ENCODE results near the gene LALBA. TPM values are rescaled to one million over a fixed set of nuclear protein-coding genes. Genes with fewer than 3 reads are reported as not detected.

The LALBA gene
- total RNA-seq = not detected in 2 replicates

GRCh38 chr12:48569946-48570345 is at the start of gene LALBA:
LALBA (minus strand) TSS chr12:48570046; CDS start chr12:48570020, 26 bp downstream.

GRCh38 chr12:48525332-48525731 is 44.5 kb downstream of the LALBA start, which contains the start of gene OR8S1:
OR8S1 (plus strand) TSS chr12:48525632; CDS start chr12:48525632, 0 bp downstream.

Other genes starting within 250 kb of the LALBA start
- 10.2 and 17.8 TPM in 2 replicates for gene ZNF641, start 219.1 kb downstream of the LALBA start, total RNA-seq
- not detected in 2 replicates for gene ANP32D, start 97.5 kb downstream of the LALBA start, total RNA-seq
- gene C12orf54, start 87.5 kb downstream of the LALBA start, total RNA-seq = not detected in 2 replicates
- gene OR8S1, start 44.4 kb downstream of the LALBA start, total RNA-seq = not detected in 2 replicates
- gene KANSL2, start 112.2 kb upstream of the LALBA start, total RNA-seq = 44.8 and 50.6 TPM in 2 replicates
- 29.4 and 32.9 TPM in 2 replicates for gene CCNT1, start 146.7 kb upstream of the LALBA start, total RNA-seq
- 56.7 and 65.7 TPM in 2 replicates for gene ADCY6, start 219.0 kb upstream of the LALBA start, total RNA-seq
- 9.2 and 22.7 TPM in 2 replicates for gene CACNB3, start 248.4 kb upstream of the LALBA start, total RNA-seq

Data from smooth muscle cell of the umbilical artery (primary cell).